H9 (cell line): ENCODE results near the gene FBXO2. TPM values are rescaled to one million over a fixed set of nuclear protein-coding genes. Genes with fewer than 3 reads are reported as not detected.

ENCODE experiments used
- DNase-seq: peaks from one replicate; pipeline ENCODE4 v3.0.0-alpha.2; 2017
- H2AFZ ChIP-seq: one replicate; pipeline ENCODE4 v1.6.1; 2013; ENCODE audit warnings: mild to moderate bottlenecking, low read length, control low read depth, moderate library complexity
- H2AK5ac ChIP-seq: 2 replicates; pipeline ENCODE4 v1.6.1; 2013; ENCODE audit warnings: low read length, control low read depth, mixed read lengths; ENCODE audit not compliant: insufficient read length
- H2BK120ac ChIP-seq: one replicate; pipeline ENCODE4 v1.6.1; 2013; ENCODE audit warnings: low read depth, mild to moderate bottlenecking, low read length, control low read depth, inconsistent platforms; ENCODE audit not compliant: poor library complexity, severe bottlenecking
- H2BK12ac ChIP-seq: 2 replicates; pipeline ENCODE4 v1.6.1; 2013; ENCODE audit warnings: low read length, control low read depth, mixed read lengths, low read depth; ENCODE audit not compliant: insufficient read length
- H2BK15ac ChIP-seq: 2 replicates; pipeline ENCODE4 v1.6.1; 2013; ENCODE audit warnings: low read depth, low read length, control low read depth
- H2BK20ac ChIP-seq: one replicate; pipeline ENCODE4 v1.6.1; 2013; ENCODE audit warnings: low read depth, mild to moderate bottlenecking, low read length, control low read depth, inconsistent platforms; ENCODE audit not compliant: poor library complexity, severe bottlenecking
- H2BK5ac ChIP-seq: 2 replicates; pipeline ENCODE4 v1.6.1; 2013; ENCODE audit warnings: low read length, control low read depth, mixed read lengths; ENCODE audit not compliant: insufficient read length
- H3K14ac ChIP-seq: 2 replicates; pipeline ENCODE4 v1.6.1; 2013; ENCODE audit warnings: low read length, control low read depth; ENCODE audit not compliant: insufficient read depth
- H3K18ac ChIP-seq: 2 replicates; pipeline ENCODE4 v1.6.1; 2013; ENCODE audit warnings: low read depth, mild to moderate bottlenecking, mixed read lengths, low read length, control low read depth; ENCODE audit not compliant: insufficient read length
- H3K23ac ChIP-seq: 2 replicates; pipeline ENCODE4 v1.6.1; 2013; ENCODE audit warnings: low read length, control low read depth, mixed read lengths, low read depth; ENCODE audit not compliant: insufficient read length
- H3K23me2 ChIP-seq: 2 replicates; pipeline ENCODE4 v1.6.1; 2013; ENCODE audit warnings: low read depth, mild to moderate bottlenecking, mixed read lengths, low read length, control low read depth; ENCODE audit not compliant: insufficient read length, poor library complexity, severe bottlenecking
- H3K27ac ChIP-seq: 2 replicates; pipeline ENCODE4 v1.5.1; 2013; ENCODE audit warnings: low read length, control low read depth, mixed read lengths, low read depth; ENCODE audit not compliant: insufficient read length
- H3K27me3 ChIP-seq: 2 replicates; pipeline ENCODE4 v1.6.1; 2013; ENCODE audit warnings: low read length, control low read depth, inconsistent platforms; ENCODE audit not compliant: insufficient read depth
- H3K4ac ChIP-seq: 2 replicates; pipeline ENCODE4 v1.6.1; 2013; ENCODE audit warnings: low read depth, mild to moderate bottlenecking, control low read depth, inconsistent platforms, low read length, moderate library complexity
- H3K4me1 ChIP-seq: 2 replicates; pipeline ENCODE4 v1.6.1; 2013; ENCODE audit warnings: low read length, control low read depth, inconsistent platforms; ENCODE audit not compliant: insufficient read depth
- H3K4me2 ChIP-seq: 2 replicates; pipeline ENCODE4 v1.6.1; 2013; ENCODE audit warnings: low read length, control low read depth, mixed read lengths; ENCODE audit not compliant: insufficient read length, insufficient read depth
- H3K56ac ChIP-seq: 2 replicates; pipeline ENCODE4 v1.6.1; 2013; ENCODE audit warnings: low read depth, mild to moderate bottlenecking, mixed read lengths, low read length, control low read depth; ENCODE audit not compliant: insufficient read length
- H3K79me1 ChIP-seq: 2 replicates; pipeline ENCODE4 v1.6.1; 2013; ENCODE audit warnings: low read depth, mild to moderate bottlenecking, moderate library complexity, low read length, control low read depth, inconsistent platforms; ENCODE audit not compliant: insufficient read depth, poor library complexity, severe bottlenecking
- H3K79me2 ChIP-seq: 2 replicates; pipeline ENCODE4 v1.6.1; 2013; ENCODE audit warnings: low read length, control low read depth, inconsistent platforms; ENCODE audit not compliant: insufficient read depth
- H3K9ac ChIP-seq: 2 replicates; pipeline ENCODE4 v1.6.1; 2013; ENCODE audit warnings: low read length, control low read depth, mixed read lengths; ENCODE audit not compliant: insufficient read length; ENCODE audit errors: extremely low read depth
- H3K9me3 ChIP-seq: one replicate; pipeline ENCODE4 v1.6.1; 2013; ENCODE audit warnings: low read depth, low read length, inconsistent platforms; ENCODE audit not compliant: control insufficient read depth
- H3T11ph ChIP-seq: one replicate; pipeline ENCODE4 v1.6.1; 2013; ENCODE audit warnings: mild to moderate bottlenecking, low read length, control low read depth, inconsistent platforms
- H4K20me1 ChIP-seq: one replicate; pipeline ENCODE4 v1.6.1; 2013; ENCODE audit not compliant: control insufficient read depth, insufficient read length, insufficient read depth
- H4K5ac ChIP-seq: 2 replicates; pipeline ENCODE4 v1.6.1; 2013; ENCODE audit warnings: low read depth, mild to moderate bottlenecking, mixed read lengths, low read length, control low read depth; ENCODE audit not compliant: insufficient read length
- H4K8ac ChIP-seq: replicated peaks from 2 replicates; pipeline ENCODE4 v1.6.1; 2013; ENCODE audit warnings: low read length, control low read depth, mixed read lengths, low read depth; ENCODE audit not compliant: insufficient read length
- H4K91ac ChIP-seq: 2 replicates; pipeline ENCODE4 v1.6.1; 2013; ENCODE audit warnings: low read depth, mild to moderate bottlenecking, moderate library complexity, mixed read lengths, low read length, control low read depth; ENCODE audit not compliant: insufficient read length
- H3K27ac Mint-ChIP-seq, 3 experiments: 2 replicates in 2 of 3; 3 replicates in 1 of 3; pipeline ENCODE4 v1.8.0; 2020 to 2021; ENCODE audit warnings: mixed read lengths in 3 of 3, mild to moderate bottlenecking in 1 of 3, moderate library complexity in 1 of 3
- H3K27me3 Mint-ChIP-seq: 2 replicates; pipeline ENCODE4 v1.8.0; 2021; ENCODE audit warnings: low read depth, mild to moderate bottlenecking, moderate library complexity, mixed read lengths
- H3K36me3 Mint-ChIP-seq, 3 experiments: 2 replicates in 2 of 3; 3 replicates in 1 of 3; pipeline ENCODE4 v1.8.0; 2020 to 2021; ENCODE audit warnings: low read depth in 3 of 3, mixed read lengths in 3 of 3; ENCODE audit not compliant: insufficient read depth in 1 of 3
- H3K4me1 Mint-ChIP-seq, 2 experiments: 2 replicates each; pipeline ENCODE4 v1.8.0; 2020; ENCODE audit warnings: mixed read lengths in 2 of 2
- H3K4me3 Mint-ChIP-seq, 2 experiments: 2 replicates in 1 of 2; 3 replicates in 1 of 2; pipeline ENCODE4 v1.8.0; 2020 to 2021; ENCODE audit warnings: mild to moderate bottlenecking in 2 of 2, mixed read lengths in 2 of 2, moderate library complexity in 1 of 2
- H3K9me3 Mint-ChIP-seq, 2 experiments: 2 replicates in 1 of 2; 3 replicates in 1 of 2; pipeline ENCODE4 v1.8.0; 2020; ENCODE audit warnings: mild to moderate bottlenecking in 2 of 2, mixed read lengths in 2 of 2, moderate library complexity in 1 of 2
- CTCF ChIP-seq: fragments of 200-600 bp; sonication (generic); conservative IDR thresholded peaks from 3 replicates; pipeline ENCODE4 v1.8.0; 2021; ENCODE audit warnings: antibody characterized with exemption, mild to moderate bottlenecking
- WGBS: extraction: QIAGEN DNeasy Blood & Tissue Kit; methylation state at CpG from one replicate; pipeline ENCODE4 v1.1.7; 2013; ENCODE audit warnings: missing lambda C conversion rate, low lambda C conversion rate, mixed read lengths; ENCODE audit not compliant: insufficient read length; ENCODE audit errors: extremely low coverage; 5-methylcytosine and 5-hydroxymethylcytosine counted together
- total RNA-seq: library from RNA; stranded (reverse); gene quantifications from 2 replicates; pipeline ENCODE4 v1.2.1, GENCODE V29; 2021

The FBXO2 gene
- total RNA-seq, 1 experiment from 2014 or later = 28.9 TPM

GRCh38 chr1:11600836-11601235, 53.4 kb downstream of the FBXO2 start:
- H3K4me1 ChIP-seq = no peaks in the 10 kb centered on the region; the same call in 1 of the 2 replicates
- no peaks in the 10 kb centered on the region for H3K36me3 Mint-ChIP-seq
- no peaks in the 10 kb centered on the region for H3K27me3 ChIP-seq
- no peak overlapping the region for H3K27ac ChIP-seq
- no CpG with 5 or more reads among the region's 7 CpGs for WGBS
- no peak overlapping the region for H3K23ac ChIP-seq
- no peak overlapping the region for H2AK5ac ChIP-seq
- no peak for TF ChIP-seq CTCF
- H3K4me1 Mint-ChIP-seq = peaks cover 10 to 15% of the 10 kb centered on the region in 2 experiments
- peaks cover 2% of the 10 kb centered on the region; the same call in 1 of the 2 replicates for H3K27me3 Mint-ChIP-seq
- no peak overlapping the region for H3K4me2 ChIP-seq
- H4K5ac ChIP-seq = no peak overlapping the region
- H3K18ac ChIP-seq = no peak overlapping the region
- H2BK5ac ChIP-seq = no peak overlapping the region
- H4K20me1 ChIP-seq = no peaks in the 10 kb centered on the region
- H3K9me3 ChIP-seq = no peaks in the 10 kb centered on the region
- H3K9me3 Mint-ChIP-seq = no peaks in the 10 kb centered on the region
- DNase-seq = no peak
- peak overlapping the region in 1 of 3 experiments; percentile 72; a peak in 1 of 7 replicates for H3K27ac Mint-ChIP-seq
- H2BK20ac ChIP-seq = no peak overlapping the region
- no peak overlapping the region for H2BK120ac ChIP-seq
- H3T11ph ChIP-seq = no peak overlapping the region
- no peak overlapping the region for H3K4me3 Mint-ChIP-seq
- no peak overlapping the region for H2BK12ac ChIP-seq
- H3K14ac ChIP-seq = no peak overlapping the region
- H4K8ac ChIP-seq = no peak overlapping the region
- H3K79me2 ChIP-seq = no peaks in the 10 kb centered on the region
- no peaks in the 10 kb centered on the region for H3K23me2 ChIP-seq
- no peak overlapping the region for H3K4ac ChIP-seq
- no peak overlapping the region for H3K9ac ChIP-seq
- no peak overlapping the region for H3K56ac ChIP-seq
- H2BK15ac ChIP-seq = no peak overlapping the region
- H2AFZ ChIP-seq = no peak overlapping the region
- no peak overlapping the region for H4K91ac ChIP-seq
- H3K79me1 ChIP-seq = no peaks in the 10 kb centered on the region
